ENCODE results near the gene KRT2. TPM values are rescaled to one million over a fixed set of nuclear protein-coding genes. Genes with fewer than 3 reads are reported as not detected.

Gene KRT2
- total and polyA plus RNA-seq, 2 donors (not counting 1 experiment from before 2014, with no cell fraction given): 0.04 TPM; not detected in 1

- H3K27ac ChIP-seq (ENCODE audit: low read length in 2 of 2): no peak overlapping the region
- DNase-seq: no peak
- peaks cover 0 to 3% of the 10 kb centered on the region in 2 donors for H3K4me1 ChIP-seq (ENCODE audit: control insufficient read depth in 2 of 2, insufficient read depth in 2 of 2, low read length in 2 of 2)
- ATAC-seq (ENCODE audit: low read depth): no peak
- ChIA-PET POLR2A (no interaction called here), CTCF (no interaction called here)
- H3K4me2 ChIP-seq (replicated peaks; ENCODE audit: low read depth, low read length, poor library complexity, severe bottlenecking): no peak overlapping the region
- intact Hi-C loops (cut with micrococcal nuclease): no loop called here
- H3K36me3 ChIP-seq (replicated peaks in 1 of 2; ENCODE audit: control extremely low read depth in 1 of 2, control insufficient read depth in 1 of 2, extremely low read depth in 1 of 2, insufficient read depth in 2 of 2, low read length in 1 of 2): no peaks in the 10 kb centered on the region
- H4K20me1 ChIP-seq (ENCODE audit: control insufficient read depth, insufficient read depth, low read length, poor library complexity, severe bottlenecking): no peaks in the 10 kb centered on the region
- TF ChIP-seq CTCF (IDR thresholded peaks at IDR 0.05): no peak
- no peak for TF ChIP-seq EZH2 (IDR thresholded peaks at IDR 0.05; ENCODE audit: borderline replicate concordance, insufficient read depth, low read depth, low read length, poor library complexity, severe bottlenecking)
- no peak overlapping the region for H2AFZ ChIP-seq (ENCODE audit: insufficient read depth, low read depth, low read length, poor library complexity, severe bottlenecking)
- no peak overlapping the region for H3K4me3 Mint-ChIP-seq
- H3K27ac Mint-ChIP-seq: no peak overlapping the region
- no peaks in the 10 kb centered on the region for H3K79me2 ChIP-seq (ENCODE audit: control insufficient read depth, insufficient read depth, low read length)
- WGBS (ENCODE audit: insufficient coverage): 100% methylated on average over 2 of the region's 3 CpGs
- no peaks in the 10 kb centered on the region for H3K9me3 Mint-ChIP-seq (ENCODE audit: insufficient read depth)
- no peaks in the 10 kb centered on the region for H3K9me3 ChIP-seq (ENCODE audit: control extremely low read depth in 1 of 3, control insufficient read depth in 2 of 3, insufficient read depth in 1 of 3, low read length in 2 of 3)
- H3K4me1 Mint-ChIP-seq: peaks cover 4% of the 10 kb centered on the region
- peaks cover 51% of the 10 kb centered on the region for H3K27me3 Mint-ChIP-seq
- H3K27me3 ChIP-seq (replicated peaks in 1 of 4; ENCODE audit: control extremely low read depth in 1 of 4, control insufficient read depth in 3 of 4, insufficient read depth in 4 of 4, low read length in 3 of 4): peaks cover 0 to 16% (median 2%) of the 10 kb centered on the region in 4 experiments
- no peak overlapping the region for H3K9ac ChIP-seq (ENCODE audit: low read length)
- H3K4me3 ChIP-seq (ENCODE audit: control extremely low read depth in 1 of 5, extremely low read depth in 1 of 5, insufficient read depth in 1 of 5, low read depth in 2 of 5, low read length in 4 of 5): no peak overlapping the region
These were observed 34.1 kb upstream of the KRT2 start for GRCh38 chr12:52686063-52686462.

- Histone ChIP-seq H3K4me1 (ENCODE audit: control insufficient read depth in 2 of 2, insufficient read depth in 2 of 2, low read length in 2 of 2) (no peaks in the 10 kb centered on the region), H2AFZ (ENCODE audit: insufficient read depth, low read depth, low read length, poor library complexity, severe bottlenecking) (no peak overlapping the region), H3K27ac (ENCODE audit: low read length in 2 of 2) (no peak overlapping the region), H4K20me1 (ENCODE audit: control insufficient read depth, insufficient read depth, low read length, poor library complexity, severe bottlenecking) (no peaks in the 10 kb centered on the region), H3K27me3 (replicated peaks in 1 of 4; ENCODE audit: control extremely low read depth in 1 of 4, control insufficient read depth in 3 of 4, insufficient read depth in 4 of 4, low read length in 3 of 4) (peaks cover 0 to 10% (median under 1%) of the 10 kb centered on the region in 4 experiments), H3K9me3 (ENCODE audit: control extremely low read depth in 1 of 3, control insufficient read depth in 2 of 3, insufficient read depth in 1 of 3, low read length in 2 of 3) (no peaks in the 10 kb centered on the region), H3K4me3 (ENCODE audit: control extremely low read depth in 1 of 5, extremely low read depth in 1 of 5, insufficient read depth in 1 of 5, low read depth in 2 of 5, low read length in 4 of 5) (no peak overlapping the region), H3K9ac (ENCODE audit: low read length) (no peak overlapping the region), H3K79me2 (ENCODE audit: control insufficient read depth, insufficient read depth, low read length) (no peaks in the 10 kb centered on the region), H3K36me3 (replicated peaks in 1 of 2; ENCODE audit: control extremely low read depth in 1 of 2, control insufficient read depth in 1 of 2, extremely low read depth in 1 of 2, insufficient read depth in 2 of 2, low read length in 1 of 2) (no peaks in the 10 kb centered on the region), H3K4me2 (replicated peaks; ENCODE audit: low read depth, low read length, poor library complexity, severe bottlenecking) (no peak overlapping the region)
- Mint-ChIP-seq H3K27ac (no peak overlapping the region), H3K4me3 (no peak overlapping the region), H3K9me3 (ENCODE audit: insufficient read depth) (no peaks in the 10 kb centered on the region), H3K27me3 (peaks cover 49% of the 10 kb centered on the region), H3K4me1 (no peaks in the 10 kb centered on the region)
- WGBS (ENCODE audit: insufficient coverage): 86% methylated on average over 6 of the region's 6 CpGs
- ATAC-seq (ENCODE audit: low read depth) (no peak), DNase-seq (no peak)
- intact Hi-C loops (cut with micrococcal nuclease): no loop called here
- CTCF ChIA-PET: no interaction called here
- no peak for TF ChIP-seq EZH2 (IDR thresholded peaks at IDR 0.05; ENCODE audit: borderline replicate concordance, insufficient read depth, low read depth, low read length, poor library complexity, severe bottlenecking)
- no peak for TF ChIP-seq CTCF (IDR thresholded peaks at IDR 0.05)
- POLR2A ChIA-PET: no interaction called here
These were observed 33.4 kb upstream of the KRT2 start for GRCh38 chr12:52685406-52685890.

All from B cell (primary cell).